ENCODE data around the gene RNF207. TPM values are rescaled to one million over a fixed set of nuclear protein-coding genes. Genes with fewer than 3 reads are reported as not detected.

RNF207 gene, protein sequence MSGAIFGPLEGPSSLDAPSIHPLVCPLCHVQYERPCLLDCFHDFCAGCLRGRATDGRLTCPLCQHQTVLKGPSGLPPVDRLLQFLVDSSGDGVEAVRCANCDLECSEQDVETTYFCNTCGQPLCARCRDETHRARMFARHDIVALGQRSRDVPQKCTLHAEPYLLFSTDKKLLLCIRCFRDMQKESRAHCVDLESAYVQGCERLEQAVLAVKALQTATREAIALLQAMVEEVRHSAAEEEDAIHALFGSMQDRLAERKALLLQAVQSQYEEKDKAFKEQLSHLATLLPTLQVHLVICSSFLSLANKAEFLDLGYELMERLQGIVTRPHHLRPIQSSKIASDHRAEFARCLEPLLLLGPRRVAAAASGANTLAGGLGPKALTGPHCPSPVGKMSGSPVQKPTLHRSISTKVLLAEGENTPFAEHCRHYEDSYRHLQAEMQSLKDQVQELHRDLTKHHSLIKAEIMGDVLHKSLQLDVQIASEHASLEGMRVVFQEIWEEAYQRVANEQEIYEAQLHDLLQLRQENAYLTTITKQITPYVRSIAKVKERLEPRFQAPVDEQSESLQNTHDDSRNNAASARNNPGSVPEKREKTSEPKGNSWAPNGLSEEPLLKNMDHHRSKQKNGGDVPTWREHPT
- total RNA-seq = 10 to 100 TPM; 32.9 to 63.5 (median 47.0) TPM

DNA sequence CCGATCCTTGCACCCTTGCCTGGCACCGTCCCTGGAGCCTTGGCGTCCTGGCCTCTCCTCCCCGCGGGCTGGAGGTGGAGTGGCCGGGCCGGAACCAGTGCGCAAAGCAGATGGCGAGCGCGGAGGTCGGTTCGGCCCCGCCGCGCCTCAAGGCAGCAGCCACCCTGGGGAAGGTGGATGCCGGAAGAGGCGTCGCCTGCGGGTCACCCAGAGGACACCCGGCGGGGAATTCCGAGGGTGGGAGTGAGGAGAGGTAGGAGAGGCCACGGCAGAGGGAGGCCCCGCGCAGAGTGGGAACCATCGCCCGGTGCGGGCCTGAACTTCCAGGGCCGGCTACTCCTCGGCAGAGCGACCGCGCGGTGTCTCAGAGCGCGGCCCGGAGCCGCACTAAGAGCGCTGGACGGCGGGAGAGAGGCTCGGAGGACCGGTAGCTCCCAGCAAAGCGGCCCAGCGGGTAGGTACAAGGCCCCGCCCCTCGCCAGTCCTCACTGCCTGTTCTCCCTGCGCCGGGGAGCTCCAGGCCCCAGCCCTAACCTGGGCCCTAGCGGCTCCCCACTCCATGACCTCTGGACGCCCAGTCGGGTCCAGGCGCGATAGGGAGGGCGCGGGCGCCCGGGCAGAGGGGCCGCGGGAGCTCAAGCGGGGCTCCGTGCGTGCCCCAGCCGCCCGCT lies at the start of gene RNF207:
Gene RNF207, plus strand, starts transcription at position 271 of the 671 bp plus-strand sequence. CDS start 417 bp downstream, outside the sequence.
- H3K4me1 ChIP-seq = peaks cover 24 to 32% of the 10 kb centered on the region in 2 donors
- DNase-seq = peak; percentile 71 to 72

DNA sequence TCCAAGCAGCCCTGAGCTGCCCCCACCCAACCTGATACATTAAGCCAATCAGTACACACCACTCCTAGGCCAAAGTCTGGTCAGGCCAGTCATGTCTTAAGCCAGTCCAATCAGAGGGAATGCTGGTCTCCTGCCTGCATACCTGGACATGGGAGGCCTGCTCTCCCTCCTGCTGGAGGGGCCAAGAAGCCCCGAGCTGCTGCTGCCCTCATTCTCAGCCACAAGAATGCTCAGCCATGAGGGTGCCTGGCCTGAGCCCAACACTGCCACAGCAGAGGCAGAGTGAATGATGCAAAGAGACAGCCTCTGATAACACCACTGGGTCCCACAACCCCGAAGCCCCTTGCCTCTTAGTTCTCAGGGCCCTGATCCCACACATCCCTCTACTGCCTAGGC lies 48.8 kb upstream of the RNF207 start:
- no peak for DNase-seq
- TF ChIP-seq, protein P1, sequence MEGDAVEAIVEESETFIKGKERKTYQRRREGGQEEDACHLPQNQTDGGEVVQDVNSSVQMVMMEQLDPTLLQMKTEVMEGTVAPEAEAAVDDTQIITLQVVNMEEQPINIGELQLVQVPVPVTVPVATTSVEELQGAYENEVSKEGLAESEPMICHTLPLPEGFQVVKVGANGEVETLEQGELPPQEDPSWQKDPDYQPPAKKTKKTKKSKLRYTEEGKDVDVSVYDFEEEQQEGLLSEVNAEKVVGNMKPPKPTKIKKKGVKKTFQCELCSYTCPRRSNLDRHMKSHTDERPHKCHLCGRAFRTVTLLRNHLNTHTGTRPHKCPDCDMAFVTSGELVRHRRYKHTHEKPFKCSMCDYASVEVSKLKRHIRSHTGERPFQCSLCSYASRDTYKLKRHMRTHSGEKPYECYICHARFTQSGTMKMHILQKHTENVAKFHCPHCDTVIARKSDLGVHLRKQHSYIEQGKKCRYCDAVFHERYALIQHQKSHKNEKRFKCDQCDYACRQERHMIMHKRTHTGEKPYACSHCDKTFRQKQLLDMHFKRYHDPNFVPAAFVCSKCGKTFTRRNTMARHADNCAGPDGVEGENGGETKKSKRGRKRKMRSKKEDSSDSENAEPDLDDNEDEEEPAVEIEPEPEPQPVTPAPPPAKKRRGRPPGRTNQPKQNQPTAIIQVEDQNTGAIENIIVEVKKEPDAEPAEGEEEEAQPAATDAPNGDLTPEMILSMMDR (IDR thresholded peaks at IDR 0.05) = no peak
- H3K27ac ChIP-seq = no peak overlapping the region
- WGBS, 2 donors = 20 to 67% methylated on average over 1 of the region's 2 CpGs
- H3K9me3 ChIP-seq = no peaks in the 10 kb centered on the region
- no peaks in the 10 kb centered on the region for H3K27me3 ChIP-seq
- H3K4me3 ChIP-seq (replicated peaks in 1 of 3) = no peak overlapping the region
- intact Hi-C loops (cut with DNase I) = no loop called here
- no peaks in the 10 kb centered on the region for H3K36me3 ChIP-seq
- no peaks in the 10 kb centered on the region for H3K4me1 ChIP-seq

More for the DNA sequence above, at the start of gene RNF207:
- H3K27me3 ChIP-seq = no peaks in the 10 kb centered on the region
- TF ChIP-seq POLR2A (IDR thresholded peaks at IDR 0.05) = peak in 1 of 2 donors; percentile 58
- TF ChIP-seq, protein P1 (IDR thresholded peaks at IDR 0.05) = no peak
- WGBS, 2 donors = 0 to 2% methylated on average over 2 to 16 of the region's 66 CpGs
- H3K36me3 ChIP-seq = no peaks in the 10 kb centered on the region
- intact Hi-C loops (cut with DNase I) = loop anchor here (5.0 kb wide), 1 partner anchor 36 kb away; the partner anchor contains the start of gene HES3
- peak within 1 kb of the TSS in 2 of 3 donors; percentile 56 to 63 for H3K27ac ChIP-seq
- H3K9me3 ChIP-seq = no peaks in the 10 kb centered on the region
- H3K4me3 ChIP-seq (replicated peaks in 1 of 3) = peak within 1 kb of the TSS; percentile 18 to 47 (median 22)

DNA sequence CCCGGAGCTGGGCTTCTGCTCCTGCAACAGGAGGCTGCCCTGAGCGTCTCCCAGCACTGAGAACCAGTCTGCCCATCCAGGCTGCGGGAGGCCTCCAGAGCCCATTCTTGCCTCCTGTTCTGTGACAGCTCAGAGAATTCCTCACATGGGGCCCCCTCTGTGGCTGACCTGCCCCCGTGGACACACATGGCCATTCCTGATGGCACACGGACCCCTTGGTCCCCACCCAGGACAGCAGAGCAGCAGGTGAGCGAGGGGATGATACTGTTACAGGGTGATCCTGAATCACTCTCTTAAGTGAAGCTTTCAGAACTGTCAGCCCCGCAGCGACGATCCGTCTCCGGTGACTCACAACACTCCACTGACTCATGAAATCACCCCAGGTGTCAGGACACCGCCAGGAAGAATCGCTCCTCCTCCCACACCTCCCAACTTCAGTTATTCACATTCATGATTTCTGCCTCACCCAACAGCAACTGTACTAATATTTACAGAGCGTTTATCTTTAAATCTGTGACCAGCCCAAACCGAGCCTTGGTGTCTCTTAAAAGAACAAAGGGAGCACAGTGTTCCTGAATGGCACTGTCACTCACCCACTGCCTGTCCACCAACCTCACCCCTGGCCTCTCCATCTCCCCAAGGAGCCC lies 48.3 kb upstream of the RNF207 start:
- no peaks in the 10 kb centered on the region for H3K36me3 ChIP-seq
- H3K27me3 ChIP-seq = no peaks in the 10 kb centered on the region
- no peak overlapping the region for H3K27ac ChIP-seq
- H3K4me3 ChIP-seq (replicated peaks in 1 of 3) = no peak overlapping the region
- TF ChIP-seq POLR2A (IDR thresholded peaks at IDR 0.05) = no peak
- TF ChIP-seq, protein P1 (IDR thresholded peaks at IDR 0.05) = no peak
- intact Hi-C loops (cut with DNase I) = no loop called here
- WGBS, 2 donors = 53 to 60% methylated on average over 10 to 15 of the region's 15 CpGs
- no peaks in the 10 kb centered on the region for H3K4me1 ChIP-seq
- H3K9me3 ChIP-seq = no peaks in the 10 kb centered on the region
- no peak for DNase-seq

DNA sequence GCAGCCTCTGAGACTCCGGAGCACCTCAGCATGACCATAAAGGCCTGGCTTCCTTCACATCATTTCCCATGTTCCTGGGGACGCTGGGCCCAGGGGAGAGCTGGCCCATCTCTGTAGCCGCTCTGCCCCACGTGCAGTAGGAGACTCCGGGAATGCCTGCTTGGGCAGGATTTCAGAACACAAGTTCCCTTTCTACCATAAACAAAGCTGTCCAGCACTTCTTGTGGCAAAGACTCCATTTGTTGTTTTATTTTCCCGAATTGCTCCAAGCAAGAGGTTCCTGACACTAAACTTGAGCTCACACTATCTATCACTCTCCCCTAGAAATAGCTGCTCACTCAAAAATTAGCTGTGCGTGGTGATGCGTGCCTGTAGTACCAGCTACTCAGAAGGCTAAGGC lies 47.7 kb upstream of the RNF207 start:
- H3K27ac ChIP-seq = no peak overlapping the region
- TF ChIP-seq, protein P1 (IDR thresholded peaks at IDR 0.05) = no peak
- TF ChIP-seq POLR2A (IDR thresholded peaks at IDR 0.05) = no peak
- no peaks in the 10 kb centered on the region for H3K36me3 ChIP-seq
- no peaks in the 10 kb centered on the region for H3K27me3 ChIP-seq
- DNase-seq = no peak
- H3K9me3 ChIP-seq = no peaks in the 10 kb centered on the region
- H3K4me1 ChIP-seq = no peaks in the 10 kb centered on the region
- WGBS, 2 donors = 69% methylated on average over 8 of the region's 8 CpGs
- intact Hi-C loops (cut with DNase I) = no loop called here
- H3K4me3 ChIP-seq (replicated peaks in 1 of 3) = no peak overlapping the region

Measured in thyroid gland (tissue), 4 donors.